Stimulated activated CD8-positive, alpha-beta memory T cell treated with anti-CD3 and anti-CD28 coated beads, Interleukin-7, amount 100 ng/mL, for 48 hours (primary cell): Measurements from ENCODE around the gene PTPRT.

Experiments used
- DNase-seq, 2 donors: peaks; one replicate each; pipeline ENCODE4 v3.0.0-alpha.2; 2020; ENCODE audit warnings: low read depth in 1 of 2; ENCODE audit errors: extremely low read depth in 1 of 2

Gene PTPRT

GRCh38 chr20:42741906-42742305 is 447.8 kb downstream of the PTPRT start:
- no peak for DNase-seq

GRCh38 chr20:42740226-42740870 is 449.4 kb downstream of the PTPRT start:
- no peak for DNase-seq

- no peak for DNase-seq
These were observed 450.0 kb downstream of the PTPRT start for GRCh38 chr20:42739683-42740082.

GRCh38 chr20:42735539-42735938 is 454.2 kb downstream of the PTPRT start:
- no peak for DNase-seq

- no peak for DNase-seq
These were observed 454.9 kb downstream of the PTPRT start for GRCh38 chr20:42734660-42735368.

GRCh38 chr20:42721923-42722322 is 467.8 kb downstream of the PTPRT start:
- DNase-seq, result no peak

- no peak for DNase-seq
These were observed 475.2 kb downstream of the PTPRT start for GRCh38 chr20:42714298-42715141.

GRCh38 chr20:42708266-42708665 is 481.4 kb downstream of the PTPRT start:
- no peak for DNase-seq

GRCh38 chr20:42706759-42707158 is 482.9 kb downstream of the PTPRT start:
- DNase-seq, result no peak

- no peak for DNase-seq
These were observed 484.2 kb downstream of the PTPRT start for GRCh38 chr20:42705550-42705949.

- DNase-seq, result no peak
These were observed 486.0 kb downstream of the PTPRT start for GRCh38 chr20:42703744-42704143.

- no peak for DNase-seq
These were observed 487.8 kb downstream of the PTPRT start for GRCh38 chr20:42701948-42702347.

GRCh38 chr20:42700372-42700771 is 489.3 kb downstream of the PTPRT start:
- DNase-seq, result no peak

- DNase-seq, result no peak
These were observed 491.7 kb downstream of the PTPRT start for GRCh38 chr20:42697962-42698361.

GRCh38 chr20:42690842-42691437 is 498.8 kb downstream of the PTPRT start:
- no peak for DNase-seq

- no peak for DNase-seq
These were observed 501.1 kb downstream of the PTPRT start for GRCh38 chr20:42688576-42688975.

GRCh38 chr20:42686057-42686456 is 503.6 kb downstream of the PTPRT start:
- DNase-seq, result no peak

GRCh38 chr20:42678895-42679294 is 510.8 kb downstream of the PTPRT start:
- no peak for DNase-seq

GRCh38 chr20:42656130-42656529 is 533.6 kb downstream of the PTPRT start:
- no peak for DNase-seq

GRCh38 chr20:42652266-42652665 is 537.4 kb downstream of the PTPRT start:
- no peak for DNase-seq

GRCh38 chr20:42650191-42650746 is 539.4 kb downstream of the PTPRT start:
- DNase-seq, result no peak
